ENCODE measurements around the gene OR11G2.
"Not testable (repeated sequence)": the region's sequence is repeated elsewhere in the genome, so short reads cannot be mapped to it uniquely, and the experiment has no call there.

OR11G2 gene

GRCh38 chr14:20194101-20194500 lies 3.4 kb downstream of the OR11G2 start:
- no peak for TF ChIP-seq CTCF (IDR thresholded peaks at IDR 0.05; ENCODE audit: insufficient read depth, low read length, missing control alignments)
- ChIA-PET POLR2A (no interaction called here), CTCF (no interaction called here)
- DNase-seq (ENCODE audit: low read depth, low spot score) = no peak
- H3K4me3 ChIP-seq (ENCODE audit: low read depth, low read length) = no peak overlapping the region

- H3K4me3 ChIP-seq (ENCODE audit: low read depth, low read length); CTCF ChIA-PET; DNase-seq (ENCODE audit: low read depth, low spot score); POLR2A ChIA-PET: not testable (repeated sequence)
These were observed 4.5 kb downstream of the OR11G2 start for GRCh38 chr14:20195170-20195569.

DNA sequence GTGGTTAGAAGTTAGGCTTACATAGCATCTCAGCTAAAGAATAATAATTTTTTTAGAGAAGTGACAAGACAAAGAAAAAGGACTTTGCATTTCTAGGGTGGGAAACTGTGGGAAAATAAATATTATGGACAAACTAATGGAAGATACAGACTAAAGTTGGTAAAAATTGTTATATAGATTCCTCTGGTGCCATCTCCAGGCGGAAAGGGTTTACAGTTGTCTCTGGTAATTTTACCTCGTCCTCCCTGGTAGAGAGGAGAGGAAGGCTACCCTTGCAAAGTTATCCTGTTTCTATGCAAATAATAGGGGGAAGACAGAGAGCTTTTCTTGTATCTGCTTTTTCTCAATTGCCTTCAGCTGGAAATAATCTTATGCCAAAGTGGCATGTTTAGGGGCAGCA lies 5.2 kb downstream of the OR11G2 start:
- POLR2A ChIA-PET = no interaction called here
- DNase-seq (ENCODE audit: low read depth, low spot score) = no peak
- CTCF ChIA-PET = no interaction called here
- TF ChIP-seq CTCF (IDR thresholded peaks at IDR 0.05; ENCODE audit: insufficient read depth, low read length, missing control alignments) = no peak
- H3K4me3 ChIP-seq (ENCODE audit: low read depth, low read length) = no peak overlapping the region

- H3K4me3 ChIP-seq (ENCODE audit: low read depth, low read length) = no peak overlapping the region
- ChIA-PET CTCF (no interaction called here), POLR2A (no interaction called here)
- no peak for DNase-seq (ENCODE audit: low read depth, low spot score)
- no peak for TF ChIP-seq CTCF (IDR thresholded peaks at IDR 0.05; ENCODE audit: insufficient read depth, low read length, missing control alignments)
These were observed 6.8 kb downstream of the OR11G2 start for GRCh38 chr14:20197459-20197858.

- DNase-seq (ENCODE audit: low read depth, low spot score) = no peak
- ChIA-PET CTCF (no interaction called here), POLR2A (no interaction called here)
- H3K4me3 ChIP-seq (ENCODE audit: low read depth, low read length) = no peak overlapping the region
- no peak for TF ChIP-seq CTCF (IDR thresholded peaks at IDR 0.05; ENCODE audit: insufficient read depth, low read length, missing control alignments)
These were observed 8.3 kb downstream of the OR11G2 start for GRCh38 chr14:20198991-20199390.

DNA sequence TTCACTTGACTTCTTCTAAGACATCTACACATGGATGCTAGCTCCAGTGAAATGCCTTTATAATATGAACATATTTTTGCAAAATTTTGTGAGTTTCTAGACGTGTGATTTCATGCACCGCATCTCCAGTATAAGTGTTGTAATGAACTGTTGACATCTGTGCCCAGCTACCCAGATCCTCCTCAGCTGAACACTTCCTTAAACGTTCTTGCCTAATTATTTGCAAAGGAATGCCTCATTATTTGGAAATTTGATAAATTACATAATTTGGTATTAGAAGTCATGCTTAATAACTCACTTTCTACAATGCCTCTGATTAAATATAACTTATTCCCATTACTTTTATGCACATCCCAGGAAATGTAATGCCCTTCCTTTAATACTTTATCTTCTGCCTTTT lies 14.0 kb downstream of the OR11G2 start:
- no peak overlapping the region for H3K4me3 ChIP-seq (ENCODE audit: low read depth, low read length)
- no peak for TF ChIP-seq CTCF (IDR thresholded peaks at IDR 0.05; ENCODE audit: insufficient read depth, low read length, missing control alignments)
- ChIA-PET CTCF (no interaction called here), POLR2A (no interaction called here)
- no peak for DNase-seq (ENCODE audit: low read depth, low spot score)

- ChIA-PET CTCF (no interaction called here), POLR2A (no interaction called here)
- H3K4me3 ChIP-seq (ENCODE audit: low read depth, low read length) = no peak overlapping the region
- TF ChIP-seq CTCF (IDR thresholded peaks at IDR 0.05; ENCODE audit: insufficient read depth, low read length, missing control alignments) = no peak
- no peak for DNase-seq (ENCODE audit: low read depth, low spot score)
These were observed 18.9 kb downstream of the OR11G2 start for GRCh38 chr14:20209595-20209994.

- H3K4me3 ChIP-seq (ENCODE audit: low read depth, low read length); CTCF ChIA-PET; POLR2A ChIA-PET; DNase-seq (ENCODE audit: low read depth, low spot score): not testable (repeated sequence)
These were observed 21.7 kb downstream of the OR11G2 start for GRCh38 chr14:20212406-20212805.

All from AG04449 (cell line).